HG03565 (cell line): Measurements from ENCODE around the gene DIAPH2.
"Not testable (repeated sequence)": the region's sequence is repeated elsewhere in the genome, so short reads cannot be mapped to it uniquely, and the experiment has no call there.

ENCODE experiments used
- ATAC-seq: cut with Tn5 transposase; IDR thresholded peaks from one replicate; pipeline ENCODE4 v1.9.1; 2021; ENCODE audit warnings: mild to moderate bottlenecking, moderate library complexity; ENCODE audit not compliant: unreplicated experiment

Gene DIAPH2

DNA sequence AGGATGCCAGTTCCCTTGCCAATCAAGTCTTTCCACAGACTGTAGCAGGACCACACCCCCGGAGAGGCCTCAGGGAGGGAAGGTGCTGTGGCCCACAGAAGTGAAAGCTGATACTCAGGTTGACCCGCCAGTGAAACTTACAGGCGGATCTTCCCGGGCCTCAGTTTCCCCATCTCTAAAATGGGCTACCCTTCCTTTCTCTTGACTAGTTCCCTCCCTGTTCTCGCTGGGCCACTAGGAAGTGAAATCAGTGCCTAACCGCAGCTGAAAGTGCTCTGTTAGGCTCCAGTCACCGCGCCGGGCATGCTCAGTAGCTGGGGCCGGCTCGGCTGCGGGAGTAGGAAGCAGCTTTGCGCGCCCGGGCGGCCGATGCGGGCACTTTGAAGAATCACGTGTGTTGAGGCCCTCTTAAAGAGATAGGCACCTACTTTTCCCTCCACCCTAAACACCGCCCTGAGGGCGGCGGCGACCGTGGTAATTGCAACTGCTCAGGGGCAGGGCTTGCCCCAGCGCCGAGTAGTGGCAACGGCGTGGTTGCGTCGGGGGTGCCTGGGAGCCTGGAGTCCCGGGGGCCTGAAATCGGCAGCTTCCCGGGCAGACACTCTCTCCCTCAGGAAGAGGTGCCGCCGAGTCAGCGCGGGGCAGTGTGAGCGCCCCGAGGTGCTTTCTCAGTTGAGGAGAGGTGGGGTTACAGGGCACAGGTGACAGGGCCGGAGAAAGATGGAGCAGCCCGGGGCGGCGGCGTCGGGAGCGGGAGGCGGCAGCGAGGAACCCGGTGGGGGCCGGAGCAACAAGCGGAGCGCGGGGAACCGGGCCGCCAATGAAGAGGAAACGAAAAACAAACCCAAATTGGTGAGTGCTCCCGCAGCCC, at the start of gene DIAPH2:
Gene DIAPH2 (plus strand): TSS at position 504 of the 871 bp plus-strand sequence.
- peak; percentile 75 for ATAC-seq

DNA sequence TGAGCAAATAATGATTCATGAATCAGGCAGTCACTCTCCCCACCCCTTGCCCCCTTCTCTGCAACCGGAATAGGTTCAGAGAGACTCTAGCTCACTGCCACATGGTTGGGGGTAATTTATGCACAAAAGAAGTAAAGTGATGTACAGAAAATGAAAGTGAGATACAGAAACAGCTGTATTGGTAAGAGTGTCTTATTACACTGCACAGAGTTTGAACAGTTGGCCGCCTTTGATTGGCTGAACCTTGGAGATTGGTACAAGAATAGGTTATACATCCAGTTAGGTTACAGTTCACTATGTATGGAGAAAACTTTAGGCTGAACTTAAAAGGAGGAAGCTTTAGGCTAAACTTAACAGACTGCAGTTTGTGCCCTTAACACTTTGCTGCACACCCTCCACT, 34.6 kb upstream of the DIAPH2 start:
- no peak for ATAC-seq

DNA sequence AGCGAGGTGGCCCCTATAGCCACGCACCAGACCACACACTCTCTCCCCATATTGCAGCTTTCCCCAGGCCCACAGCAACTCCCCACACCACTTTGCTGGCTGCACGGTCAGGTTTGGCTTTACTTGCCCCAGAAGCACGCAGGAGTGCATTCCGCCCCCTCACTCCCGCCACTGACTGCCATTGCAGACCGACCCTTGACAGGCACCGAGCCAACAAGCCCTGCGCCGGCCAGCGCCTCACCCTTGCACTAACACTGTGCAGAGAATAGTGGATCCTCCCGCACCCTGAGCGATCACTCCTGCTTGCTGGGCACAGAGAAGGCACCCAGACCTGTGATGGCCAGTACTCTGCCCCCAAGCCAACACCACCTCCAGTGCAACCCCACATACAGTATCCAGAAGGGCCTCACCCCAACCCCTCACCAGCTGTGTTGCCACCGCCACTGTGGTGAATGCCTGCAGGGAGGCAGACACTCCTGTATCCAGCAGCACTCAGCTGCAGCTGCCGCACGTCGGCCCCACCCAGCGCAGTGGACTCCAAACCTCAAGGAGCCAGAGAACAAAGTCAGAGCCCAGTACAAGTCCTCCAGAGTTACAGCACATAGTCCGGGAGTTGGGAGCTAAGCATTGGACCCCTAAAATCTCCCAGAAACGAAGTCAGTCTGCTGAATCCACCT, 28.6 kb upstream of the DIAPH2 start:
- ATAC-seq: no peak

DNA sequence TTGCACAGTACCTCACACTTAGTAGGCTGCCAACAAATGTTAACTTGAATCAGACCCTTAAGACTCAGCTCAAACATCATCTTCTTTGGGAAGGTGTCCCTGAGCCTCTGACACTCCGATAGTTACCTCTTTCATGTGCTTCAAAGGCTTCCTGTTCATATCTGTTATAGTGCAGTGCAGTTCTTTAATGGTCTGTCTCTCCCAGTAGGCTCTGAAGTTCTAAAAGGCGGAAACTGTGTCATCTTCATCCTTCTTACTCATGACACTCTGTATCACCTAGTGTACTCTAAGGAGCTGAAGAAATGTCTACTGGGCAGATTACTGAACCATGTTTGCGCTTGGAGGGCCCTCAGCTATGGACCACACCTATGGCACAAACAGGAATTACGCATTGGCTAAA, 2.1 kb upstream of the DIAPH2 start:
- ATAC-seq: no peak

DNA sequence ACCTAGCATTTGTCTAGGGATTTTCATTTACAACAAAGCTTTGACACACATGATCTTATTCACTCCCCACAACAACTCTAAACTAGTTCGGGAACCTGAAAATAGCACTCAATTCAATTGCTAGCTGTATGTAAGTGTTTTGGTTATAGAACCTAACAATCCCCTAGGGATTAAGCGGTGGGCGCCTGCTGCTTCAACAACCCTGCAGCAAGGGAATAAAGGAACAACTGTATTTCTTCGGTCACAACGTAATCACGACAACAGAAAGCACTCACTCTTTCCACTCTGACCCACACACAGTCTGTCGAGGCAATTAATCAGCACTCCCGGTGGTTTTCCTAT, 674 bp upstream of the DIAPH2 start:
- ATAC-seq: no peak

DNA sequence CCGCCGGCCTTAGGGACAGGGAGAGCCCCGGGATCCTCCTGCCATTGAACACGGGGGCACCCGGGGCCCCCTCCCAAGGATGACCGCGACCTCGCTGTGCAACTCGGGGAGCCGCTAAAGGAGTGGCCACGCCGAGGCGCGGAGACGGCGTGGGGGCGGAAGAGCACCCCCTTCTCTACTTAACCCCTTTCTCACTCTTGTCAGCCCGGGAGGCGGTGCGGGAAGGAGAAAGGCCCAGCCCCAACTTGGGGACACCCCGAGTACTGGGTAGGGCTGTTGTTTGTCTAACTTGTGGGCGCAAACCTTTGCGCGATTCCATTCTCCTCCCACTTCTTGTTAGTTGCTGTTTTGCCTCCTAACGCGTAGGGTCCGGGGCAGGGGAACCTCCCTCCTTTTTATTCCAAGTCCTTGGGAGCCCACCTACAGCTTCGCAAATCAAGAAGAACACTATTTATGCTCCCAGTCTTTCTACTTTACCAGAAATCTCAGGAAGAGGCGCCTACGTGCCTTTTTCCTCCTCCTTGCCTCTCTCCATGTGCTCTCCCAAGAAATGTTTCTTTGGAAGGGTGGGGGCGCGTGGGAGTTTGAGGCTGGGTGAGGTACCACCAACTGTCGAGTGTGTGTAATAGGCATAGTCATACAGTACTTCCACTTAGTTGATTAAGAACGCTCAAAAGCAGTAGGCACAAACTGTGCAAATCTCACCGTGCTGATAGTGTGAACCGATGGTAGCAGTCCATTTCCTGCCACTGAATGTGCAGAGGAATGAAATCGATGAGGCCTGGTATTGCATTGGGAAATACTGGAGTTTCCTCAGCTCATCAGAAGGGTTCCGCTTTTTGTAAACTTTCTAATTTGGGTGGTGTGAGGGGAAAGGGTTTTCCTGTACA, 813 bp downstream of the DIAPH2 start:
- peak; percentile 20 for ATAC-seq

DNA sequence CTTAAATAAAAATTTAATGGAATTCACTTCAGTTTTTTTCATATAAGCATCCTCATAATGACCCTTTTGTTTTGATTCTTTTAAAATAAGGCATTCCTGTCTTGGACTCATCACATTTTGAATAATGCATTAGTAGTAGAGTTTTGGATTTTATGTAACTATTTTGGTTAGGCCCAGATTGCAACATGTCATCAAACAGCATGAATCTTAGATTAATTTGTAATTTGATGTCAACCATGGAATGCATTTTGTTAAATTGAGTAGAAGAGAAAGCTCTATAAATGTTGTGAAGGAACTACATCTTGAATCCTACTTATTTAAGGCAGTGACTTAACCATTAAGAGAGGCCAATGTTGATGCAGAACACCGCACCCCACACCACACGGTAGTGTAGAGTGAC, 3.1 kb downstream of the DIAPH2 start:
- no peak for ATAC-seq

DNA sequence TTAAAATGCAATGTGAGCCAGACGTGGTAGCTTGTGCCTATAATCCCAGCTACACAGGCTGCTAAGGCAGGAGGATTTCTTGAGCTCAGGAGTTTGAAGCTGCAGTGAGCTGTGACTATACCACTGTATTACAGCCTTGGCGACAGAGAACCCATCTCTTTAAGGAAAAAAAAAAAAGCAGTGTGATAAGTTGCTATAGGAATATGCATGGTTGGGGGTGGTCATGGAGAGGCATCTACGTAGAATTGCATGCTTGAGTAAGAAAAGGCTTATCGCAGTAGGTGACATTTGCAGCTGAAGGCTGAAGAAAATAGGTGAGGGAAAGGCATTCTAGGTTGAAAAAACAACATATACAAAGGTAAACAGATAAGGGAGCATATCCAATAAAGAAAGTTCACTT, 4.1 kb downstream of the DIAPH2 start:
- no peak for ATAC-seq

DNA sequence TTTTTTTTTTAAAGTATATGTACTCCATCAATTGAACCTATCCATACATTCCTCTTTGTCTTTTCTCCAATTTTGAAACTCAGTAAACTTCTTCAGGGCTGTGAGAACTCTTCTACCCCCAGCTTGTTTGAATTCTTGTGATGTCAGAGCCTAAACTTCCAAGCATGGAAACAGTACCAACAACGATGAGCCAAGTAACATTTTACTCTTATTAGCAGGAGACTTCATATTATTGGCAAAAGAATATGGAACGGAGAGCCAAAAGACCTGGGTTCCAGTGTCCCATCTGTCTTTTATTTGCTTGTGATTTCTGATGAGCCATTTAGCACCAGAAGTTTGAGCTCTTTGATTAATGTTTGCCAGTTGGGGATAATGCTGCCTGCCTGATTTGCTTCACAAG, 5.3 kb downstream of the DIAPH2 start:
- ATAC-seq: no peak

DNA sequence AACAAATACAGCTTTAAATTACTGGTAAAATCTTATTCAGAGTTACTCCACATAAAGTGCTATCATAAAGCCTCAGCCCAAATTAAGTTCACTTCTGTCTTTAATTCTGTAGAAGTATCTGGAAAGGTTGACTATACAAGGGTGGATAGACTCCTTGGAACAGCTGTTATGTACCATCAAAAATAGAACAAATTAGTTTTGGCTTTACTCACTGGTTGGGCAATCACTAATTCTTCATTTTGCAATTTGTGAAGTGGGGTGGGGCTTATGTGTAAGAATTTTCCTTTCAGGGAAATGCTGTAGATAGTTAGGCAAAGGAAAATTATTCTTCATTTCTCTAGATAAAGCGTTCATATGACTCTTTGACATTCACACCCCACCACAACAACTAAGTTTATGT, 7.8 kb downstream of the DIAPH2 start:
- ATAC-seq: no peak

DNA sequence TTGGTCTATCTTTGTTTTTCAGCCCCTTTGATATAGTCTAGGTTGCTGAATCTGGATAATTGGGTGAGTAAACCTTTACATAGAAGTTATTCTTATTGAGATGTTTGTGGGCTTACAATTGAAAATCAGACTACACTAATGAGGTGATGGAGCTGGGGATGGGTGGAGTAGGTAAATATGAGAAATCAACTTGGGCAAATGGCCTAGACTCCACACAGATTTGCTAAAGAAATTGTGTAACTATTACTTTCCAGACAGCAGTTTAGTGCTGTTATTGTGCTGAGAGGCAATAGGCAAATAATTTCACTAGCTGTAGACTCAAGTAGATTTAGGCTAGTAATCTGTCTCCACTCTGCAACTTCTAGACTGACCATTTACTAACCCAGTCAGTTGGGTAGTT, 8.2 kb downstream of the DIAPH2 start:
- no peak for ATAC-seq

DNA sequence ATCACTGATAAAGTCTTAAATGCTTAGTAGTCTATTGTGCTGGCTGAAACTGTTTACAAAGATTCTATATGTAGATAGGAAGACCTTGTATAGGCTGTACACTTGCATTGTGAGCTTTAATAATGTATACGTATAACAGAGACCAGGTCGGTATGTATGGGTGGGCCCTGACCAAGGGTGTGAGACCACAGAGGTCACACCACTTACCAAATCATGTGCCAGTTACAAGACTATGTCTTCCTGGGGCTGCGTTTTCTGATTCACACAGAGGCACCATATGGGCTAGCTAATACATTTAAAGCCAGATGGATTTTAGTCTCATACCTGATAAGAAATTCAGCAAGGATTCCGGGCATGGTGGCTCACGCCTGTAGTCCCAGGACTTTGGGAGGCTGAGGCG, 8.8 kb downstream of the DIAPH2 start:
- no peak for ATAC-seq

DNA sequence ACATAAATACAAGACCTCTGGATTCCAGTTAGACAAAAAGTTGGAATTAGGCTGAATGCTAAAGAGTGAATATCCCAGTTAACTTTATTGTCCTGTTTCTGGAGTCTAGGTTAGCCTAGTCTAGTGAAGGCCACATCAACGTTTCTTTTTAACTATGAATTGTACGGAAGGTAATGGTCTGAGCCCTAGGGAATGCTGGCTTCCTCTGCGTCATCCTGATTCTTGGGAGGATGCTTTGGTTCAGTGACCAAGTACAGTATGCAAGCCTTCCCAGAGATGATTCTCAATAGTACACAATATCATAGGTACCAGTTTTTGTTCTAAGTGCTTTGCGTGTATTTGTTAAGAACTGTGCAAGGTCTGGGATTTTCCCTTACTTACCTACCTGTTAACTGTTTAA, 11.8 kb downstream of the DIAPH2 start:
- no peak for ATAC-seq

DNA sequence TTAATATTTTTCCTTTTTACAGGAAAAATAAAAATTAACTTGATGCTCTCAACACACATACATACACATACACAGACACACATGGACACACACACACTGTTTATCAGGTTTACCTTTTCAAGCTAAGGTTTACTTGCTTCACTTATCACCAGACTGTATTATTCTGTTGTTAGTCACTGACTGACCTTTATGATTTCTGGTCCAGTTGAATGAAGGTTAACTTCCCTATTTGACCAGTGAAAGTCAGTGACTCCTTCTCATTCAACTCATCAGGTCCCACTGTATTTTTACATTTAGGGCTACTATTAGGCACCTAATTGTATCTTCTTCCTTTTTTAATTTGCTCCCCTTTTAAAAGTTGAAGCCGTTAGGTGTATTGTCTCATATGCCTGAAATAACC, 16.0 kb downstream of the DIAPH2 start:
- ATAC-seq: no peak

DNA sequence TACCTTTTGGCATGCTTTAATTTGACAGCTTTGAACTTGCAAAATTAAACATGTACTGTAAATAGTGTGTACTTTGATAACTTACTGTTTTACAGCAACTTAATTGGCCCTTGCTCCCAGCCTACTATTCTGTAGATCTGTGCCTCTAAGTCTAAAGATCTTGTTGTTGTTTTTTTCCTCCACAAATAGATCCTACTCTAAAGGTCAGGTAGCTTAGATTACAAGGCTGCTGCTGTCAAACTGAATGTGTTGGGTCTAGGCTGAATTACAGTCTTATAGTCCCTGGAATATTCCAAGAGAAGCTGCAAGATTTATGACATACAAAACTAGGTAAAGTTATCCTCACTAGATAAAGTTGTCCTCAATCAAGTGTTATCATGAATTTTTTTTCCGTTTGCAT, 18.7 kb downstream of the DIAPH2 start:
- no peak for ATAC-seq

DNA sequence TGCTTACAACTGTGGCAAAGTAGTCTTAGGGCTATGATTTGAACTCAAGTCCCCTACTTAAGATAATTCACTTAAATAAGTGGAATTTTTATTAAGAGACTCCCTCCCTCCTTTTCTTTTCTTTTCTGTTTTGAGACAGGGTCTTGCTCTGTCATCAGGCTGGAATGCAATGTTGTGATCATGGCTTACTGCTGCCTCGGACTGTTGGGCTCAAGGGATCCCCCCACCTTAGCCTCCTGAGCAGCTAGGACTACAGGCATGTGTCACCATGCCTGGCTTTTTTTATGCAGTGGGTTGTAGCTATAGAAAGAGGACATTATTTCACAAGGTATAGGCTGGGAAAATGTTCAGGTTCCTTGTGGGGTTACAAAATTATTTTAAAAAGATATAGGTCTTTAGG, 19.2 kb downstream of the DIAPH2 start:
- ATAC-seq: no peak

DNA sequence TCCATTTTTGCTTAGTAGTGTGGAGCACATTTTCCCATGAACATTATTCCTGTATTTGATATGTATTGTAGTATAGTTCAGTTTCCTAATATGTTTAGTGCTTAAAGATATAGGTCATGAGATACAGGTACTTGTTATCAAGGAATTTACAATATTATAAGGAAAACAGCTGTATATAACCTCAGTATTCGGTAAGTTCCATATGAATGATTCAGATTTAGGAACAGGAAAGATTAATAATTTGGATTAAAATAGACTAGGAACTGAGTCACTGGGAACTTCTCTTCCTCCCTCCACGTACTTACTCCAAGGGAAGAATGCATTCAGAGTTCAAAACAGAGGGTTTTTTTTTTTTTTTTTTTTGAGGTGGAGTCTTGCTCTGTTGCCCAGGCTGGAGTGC, 20.0 kb downstream of the DIAPH2 start:
- no peak for ATAC-seq

DNA sequence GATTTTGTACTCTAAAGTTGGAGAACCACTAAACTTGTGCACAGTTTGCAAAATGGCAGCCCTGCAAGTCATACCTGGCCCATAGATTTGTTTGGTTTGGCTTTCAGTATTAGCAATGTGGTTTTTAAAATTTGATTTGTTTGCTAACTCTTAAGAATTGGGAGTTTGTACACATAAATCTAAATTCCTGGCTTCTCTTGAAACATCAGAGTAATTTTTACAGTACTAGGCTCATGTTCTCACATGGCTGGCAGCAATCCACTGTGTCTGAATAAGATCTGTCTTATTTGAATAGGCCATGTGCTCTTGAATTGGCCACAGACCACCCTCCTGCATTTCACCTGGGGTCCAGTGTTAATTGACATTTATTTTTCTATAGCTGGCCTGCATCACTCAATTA, 21.3 kb downstream of the DIAPH2 start:
- no peak for ATAC-seq

DNA sequence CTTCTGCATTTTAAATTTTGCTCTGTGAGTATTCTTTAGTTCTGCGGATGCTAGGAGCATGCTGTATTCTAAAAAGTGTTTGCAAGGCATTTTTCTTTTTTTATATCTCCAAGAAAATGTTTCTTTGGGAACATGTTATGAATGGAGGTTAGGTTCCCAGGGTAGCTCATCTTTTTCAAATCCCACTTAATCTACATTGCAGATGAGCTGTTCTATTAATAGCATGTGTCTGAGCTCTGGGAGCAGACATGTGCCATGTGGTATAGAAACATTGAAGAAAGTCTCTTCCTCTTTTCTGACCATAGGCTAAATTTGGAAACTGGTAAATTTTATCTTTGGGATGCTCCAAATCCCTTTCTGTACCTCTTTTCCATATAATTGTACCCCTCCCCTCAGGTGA, 23.2 kb downstream of the DIAPH2 start:
- ATAC-seq: no peak

DNA sequence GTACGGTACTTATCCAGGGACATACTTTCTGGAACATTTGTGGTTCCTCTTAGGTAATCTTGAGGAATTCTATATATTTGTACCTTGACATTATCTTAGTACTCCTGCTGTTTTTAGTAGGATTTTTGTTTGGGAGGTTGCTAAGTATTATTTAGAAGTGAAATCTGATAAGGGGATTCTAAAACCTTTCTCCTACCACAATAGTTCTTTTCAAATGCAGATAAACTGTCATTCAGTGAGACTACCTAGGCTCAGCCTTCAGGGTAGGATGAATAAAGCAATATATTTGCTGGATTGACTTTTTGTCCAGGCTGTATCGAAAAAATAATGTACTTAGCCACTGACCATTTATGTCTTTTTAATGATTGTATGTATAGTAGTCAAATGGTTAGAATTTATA, 25.4 kb downstream of the DIAPH2 start:
- no peak for ATAC-seq

DNA sequence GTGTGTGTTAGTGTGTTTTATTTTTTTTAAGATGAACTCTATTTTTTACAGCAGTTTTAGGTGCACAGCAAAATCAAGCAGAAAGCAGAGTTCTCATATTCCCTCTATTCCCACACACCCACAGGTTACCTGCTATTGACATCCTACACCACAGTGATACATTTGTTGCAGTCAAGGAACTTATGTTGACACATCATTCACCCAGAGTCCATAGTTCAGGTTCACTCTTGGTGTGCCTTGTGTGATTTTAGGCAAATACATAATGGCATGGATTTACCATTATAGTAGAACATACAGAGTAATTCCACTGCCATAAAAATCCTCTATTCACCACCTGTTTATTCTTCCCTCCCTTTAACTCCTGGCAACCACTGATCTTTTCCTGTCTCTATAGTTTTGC, 28.7 kb downstream of the DIAPH2 start:
- ATAC-seq: no peak

DNA sequence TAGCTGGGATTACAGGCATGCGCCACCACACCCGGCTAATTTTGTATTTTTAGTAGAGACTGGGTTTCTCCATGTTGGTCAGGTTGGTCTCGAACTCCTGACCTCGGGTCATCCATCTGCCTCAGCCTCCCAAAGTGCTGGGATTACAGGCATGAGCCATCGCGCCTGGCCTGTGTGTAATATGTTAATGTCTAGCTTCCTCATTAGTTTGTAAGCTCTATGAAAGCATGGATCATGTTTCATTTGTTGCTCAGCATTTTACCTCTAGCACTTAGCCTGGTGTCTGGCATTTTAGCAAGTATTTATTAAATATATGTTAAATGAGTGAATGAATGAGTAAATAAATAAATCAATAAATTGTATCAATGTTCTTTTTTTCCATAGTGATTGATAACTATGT, 29.8 kb downstream of the DIAPH2 start:
- not testable (repeated sequence) for ATAC-seq
